ENCODE data around the gene LANCL2.
"Not testable (repeated sequence)": the region's sequence is repeated elsewhere in the genome, so short reads cannot be mapped to it uniquely, and the experiment has no call there.

The LANCL2 gene

GRCh38 chr7:55470261-55470660, 105.1 kb downstream of the LANCL2 start:
- H3K4me3 ChIP-seq (ENCODE audit: extremely low read depth, insufficient read depth, low read length, poor library complexity, severe bottlenecking): no peak overlapping the region
- H3K36me3 ChIP-seq (ENCODE audit: control insufficient read depth, insufficient read depth, low read length): peaks cover 56% of the 10 kb centered on the region
- 92 to 100% methylated on average over 2 of the region's 2 CpGs for WGBS, 2 experiments (ENCODE audit: insufficient coverage in 2 of 2)

DNA sequence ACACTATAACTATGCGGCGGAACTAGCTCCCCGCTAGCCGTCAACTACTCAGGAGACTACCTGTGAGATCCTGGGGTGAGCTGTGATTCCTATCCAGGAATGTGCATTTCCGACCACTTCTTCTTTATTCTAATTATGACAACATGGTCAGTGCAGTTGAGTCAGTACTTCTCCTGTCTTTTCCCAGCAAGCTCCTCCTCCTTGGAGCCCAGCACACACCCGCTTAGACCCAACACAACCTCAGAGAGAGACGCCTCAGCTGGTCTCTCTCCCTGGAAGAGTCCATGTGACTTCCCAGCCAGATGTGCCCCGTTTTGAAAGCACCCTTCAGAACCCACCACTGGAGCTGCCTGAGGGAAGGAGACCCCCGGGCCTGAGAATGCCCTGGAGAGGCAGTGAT, 106.5 kb downstream of the LANCL2 start:
- not testable (repeated sequence) for H3K9me3 ChIP-seq (ENCODE audit: control insufficient read depth, low read length); H3K4me1 ChIP-seq (ENCODE audit: control insufficient read depth, insufficient read depth, low read length, poor library complexity, severe bottlenecking); H3K27ac ChIP-seq (ENCODE audit: low read depth, low read length, severe bottlenecking); H3K4me3 ChIP-seq (ENCODE audit: extremely low read depth, insufficient read depth, low read length, poor library complexity, severe bottlenecking)
- WGBS, 2 experiments (ENCODE audit: insufficient coverage in 2 of 2): 100% methylated on average over 1 of the region's 9 CpGs; no CpG with 5 or more reads in 1 of the 2 experiments
- peaks cover 43% of the 10 kb centered on the region for H3K36me3 ChIP-seq (ENCODE audit: control insufficient read depth, insufficient read depth, low read length)

More at GRCh38 chr7:55470261-55470660, 105.1 kb downstream of the LANCL2 start:
- Histone ChIP-seq H3K9me3 (ENCODE audit: control insufficient read depth, low read length) (peaks cover 5% of the 10 kb centered on the region), H3K27ac (ENCODE audit: low read depth, low read length, severe bottlenecking) (no peak overlapping the region), H3K4me1 (ENCODE audit: control insufficient read depth, insufficient read depth, low read length, poor library complexity, severe bottlenecking) (no peaks in the 10 kb centered on the region)

- not testable (repeated sequence) for H3K4me1 ChIP-seq (ENCODE audit: control insufficient read depth, insufficient read depth, low read length, poor library complexity, severe bottlenecking); H3K4me3 ChIP-seq (ENCODE audit: extremely low read depth, insufficient read depth, low read length, poor library complexity, severe bottlenecking); H3K27ac ChIP-seq (ENCODE audit: low read depth, low read length, severe bottlenecking); H3K9me3 ChIP-seq (ENCODE audit: control insufficient read depth, low read length)
- WGBS, 2 experiments (ENCODE audit: insufficient coverage in 2 of 2): no CpG with 5 or more reads among the region's 14 CpGs
- peaks cover 40% of the 10 kb centered on the region for H3K36me3 ChIP-seq (ENCODE audit: control insufficient read depth, insufficient read depth, low read length)
Measured at GRCh38 chr7:55472406-55472805, 107.3 kb downstream of the LANCL2 start.

- no peaks in the 10 kb centered on the region for H3K4me1 ChIP-seq (ENCODE audit: control insufficient read depth, insufficient read depth, low read length, poor library complexity, severe bottlenecking)
- peaks cover 39% of the 10 kb centered on the region for H3K36me3 ChIP-seq (ENCODE audit: control insufficient read depth, insufficient read depth, low read length)
- WGBS, 2 experiments (ENCODE audit: insufficient coverage in 2 of 2): 93 to 98% methylated on average over 21 of the region's 25 CpGs
- no peak overlapping the region for H3K4me3 ChIP-seq (ENCODE audit: extremely low read depth, insufficient read depth, low read length, poor library complexity, severe bottlenecking)
- no peaks in the 10 kb centered on the region for H3K9me3 ChIP-seq (ENCODE audit: control insufficient read depth, low read length)
- no peak overlapping the region for H3K27ac ChIP-seq (ENCODE audit: low read depth, low read length, severe bottlenecking)
Measured at GRCh38 chr7:55472928-55473725, 108.0 kb downstream of the LANCL2 start.

DNA sequence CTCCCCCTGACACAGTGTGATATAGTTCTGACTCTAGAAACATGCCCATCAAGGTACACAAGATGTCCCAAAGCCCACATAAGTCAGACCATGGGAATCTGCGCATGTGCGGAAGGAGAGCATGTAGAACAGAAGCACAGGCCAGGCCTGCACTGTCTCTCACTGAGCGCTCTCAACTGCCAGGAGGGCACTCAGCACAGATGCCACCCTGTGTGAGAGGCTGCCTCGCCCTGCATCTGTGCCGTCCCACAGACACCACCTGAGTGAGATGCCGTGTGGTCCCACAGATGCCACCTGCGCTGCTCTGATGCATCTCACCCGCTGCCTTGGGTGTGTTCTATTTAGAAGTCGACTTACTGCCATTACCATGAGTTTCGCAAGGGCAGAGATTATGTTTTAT, 108.8 kb downstream of the LANCL2 start:
- 96 to 97% methylated on average over 6 to 8 of the region's 10 CpGs for WGBS, 2 experiments (ENCODE audit: insufficient coverage in 2 of 2)
- Histone ChIP-seq H3K4me1 (ENCODE audit: control insufficient read depth, insufficient read depth, low read length, poor library complexity, severe bottlenecking) (no peaks in the 10 kb centered on the region), H3K27ac (ENCODE audit: low read depth, low read length, severe bottlenecking) (no peak overlapping the region), H3K4me3 (ENCODE audit: extremely low read depth, insufficient read depth, low read length, poor library complexity, severe bottlenecking) (no peak overlapping the region), H3K36me3 (ENCODE audit: control insufficient read depth, insufficient read depth, low read length) (peaks cover 34% of the 10 kb centered on the region), H3K9me3 (ENCODE audit: control insufficient read depth, low read length) (no peaks in the 10 kb centered on the region)

GRCh38 chr7:55474944-55475854, 110.1 kb downstream of the LANCL2 start:
- H3K27ac ChIP-seq (ENCODE audit: low read depth, low read length, severe bottlenecking): no peak overlapping the region
- H3K4me3 ChIP-seq (ENCODE audit: extremely low read depth, insufficient read depth, low read length, poor library complexity, severe bottlenecking): no peak overlapping the region
- 92 to 96% methylated on average over 17 to 19 of the region's 22 CpGs for WGBS, 2 experiments (ENCODE audit: insufficient coverage in 2 of 2)
- H3K36me3 ChIP-seq (ENCODE audit: control insufficient read depth, insufficient read depth, low read length): peaks cover 24% of the 10 kb centered on the region
- no peaks in the 10 kb centered on the region for H3K4me1 ChIP-seq (ENCODE audit: control insufficient read depth, insufficient read depth, low read length, poor library complexity, severe bottlenecking)
- H3K9me3 ChIP-seq (ENCODE audit: control insufficient read depth, low read length): no peaks in the 10 kb centered on the region

- Histone ChIP-seq H3K4me1 (ENCODE audit: control insufficient read depth, insufficient read depth, low read length, poor library complexity, severe bottlenecking) (no peaks in the 10 kb centered on the region), H3K9me3 (ENCODE audit: control insufficient read depth, low read length) (no peaks in the 10 kb centered on the region), H3K36me3 (ENCODE audit: control insufficient read depth, insufficient read depth, low read length) (peaks cover 30% of the 10 kb centered on the region), H3K4me3 (ENCODE audit: extremely low read depth, insufficient read depth, low read length, poor library complexity, severe bottlenecking) (no peak overlapping the region), H3K27ac (ENCODE audit: low read depth, low read length, severe bottlenecking) (no peak overlapping the region)
- 90 to 97% methylated on average over 13 of the region's 19 CpGs for whole genome bisulfite sequencing, 2 experiments (ENCODE audit: insufficient coverage in 2 of 2)
Measured at GRCh38 chr7:55475855-55476803, 111.0 kb downstream of the LANCL2 start.

DNA sequence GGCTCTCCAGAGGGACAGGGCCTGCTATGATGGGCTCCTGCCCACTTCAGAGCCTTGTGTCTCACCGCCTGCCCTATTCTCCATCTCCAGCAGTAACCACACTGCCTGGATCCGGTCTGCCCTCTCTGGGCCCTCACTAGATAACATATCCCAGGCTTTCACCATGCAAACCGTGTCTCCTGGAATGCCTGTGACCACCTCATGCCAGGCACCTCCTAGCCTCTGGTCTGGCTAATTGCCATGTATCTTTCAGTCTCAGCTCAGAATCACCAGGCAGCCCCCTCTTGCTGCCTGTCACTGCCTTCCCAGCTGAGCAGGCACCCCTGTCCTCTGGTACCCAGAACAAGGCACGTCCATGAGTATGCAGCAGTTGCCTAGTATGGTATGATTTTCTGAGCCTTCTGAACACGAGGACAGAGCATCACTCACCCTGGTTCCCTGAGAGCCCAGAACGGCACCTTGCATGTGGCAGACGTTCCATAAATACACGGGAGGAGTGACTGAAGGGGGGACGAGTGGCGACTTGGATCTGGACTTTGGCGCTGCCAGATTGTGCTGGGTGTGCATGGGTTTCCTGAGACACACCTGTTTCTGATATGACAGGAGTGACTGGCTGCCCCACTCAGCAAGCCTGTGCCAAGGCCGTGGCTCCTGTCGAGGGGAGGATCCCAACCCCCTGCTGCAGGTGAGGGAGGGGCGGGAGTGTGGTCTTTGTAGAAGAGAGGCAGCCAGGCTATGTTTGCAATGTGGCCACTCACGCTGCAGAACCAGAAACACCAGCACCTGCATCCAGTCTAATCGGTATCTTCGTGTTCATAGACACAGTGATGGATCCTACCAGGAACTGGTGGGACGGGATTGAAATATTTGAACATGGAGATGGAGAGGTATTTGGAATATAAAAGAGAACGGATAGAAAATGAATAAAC, 112.0 kb downstream of the LANCL2 start:
- WGBS, 2 experiments (ENCODE audit: insufficient coverage in 2 of 2): 96 to 97% methylated on average over 17 to 18 of the region's 19 CpGs
- Histone ChIP-seq H3K9me3 (ENCODE audit: control insufficient read depth, low read length) (no peaks in the 10 kb centered on the region), H3K36me3 (ENCODE audit: control insufficient read depth, insufficient read depth, low read length) (peaks cover 32% of the 10 kb centered on the region)

GRCh38 chr7:55477781-55478374, 112.7 kb downstream of the LANCL2 start:
- Histone ChIP-seq H3K9me3 (ENCODE audit: control insufficient read depth, low read length) (no peaks in the 10 kb centered on the region), H3K4me3 (ENCODE audit: extremely low read depth, insufficient read depth, low read length, poor library complexity, severe bottlenecking) (no peak overlapping the region), H3K4me1 (ENCODE audit: control insufficient read depth, insufficient read depth, low read length, poor library complexity, severe bottlenecking) (no peaks in the 10 kb centered on the region), H3K36me3 (ENCODE audit: control insufficient read depth, insufficient read depth, low read length) (peaks cover 38% of the 10 kb centered on the region), H3K27ac (ENCODE audit: low read depth, low read length, severe bottlenecking) (no peak overlapping the region)
- WGBS, 2 experiments (ENCODE audit: insufficient coverage in 2 of 2): 80 to 92% methylated on average over 9 to 10 of the region's 13 CpGs

More for the DNA sequence above, 112.0 kb downstream of the LANCL2 start:
- no peak overlapping the region for H3K4me3 ChIP-seq (ENCODE audit: extremely low read depth, insufficient read depth, low read length, poor library complexity, severe bottlenecking)
- no peaks in the 10 kb centered on the region for H3K4me1 ChIP-seq (ENCODE audit: control insufficient read depth, insufficient read depth, low read length, poor library complexity, severe bottlenecking)
- H3K27ac ChIP-seq (ENCODE audit: low read depth, low read length, severe bottlenecking): no peak overlapping the region
